ENCODE measurements around the gene ZC3H12D.

DNA sequence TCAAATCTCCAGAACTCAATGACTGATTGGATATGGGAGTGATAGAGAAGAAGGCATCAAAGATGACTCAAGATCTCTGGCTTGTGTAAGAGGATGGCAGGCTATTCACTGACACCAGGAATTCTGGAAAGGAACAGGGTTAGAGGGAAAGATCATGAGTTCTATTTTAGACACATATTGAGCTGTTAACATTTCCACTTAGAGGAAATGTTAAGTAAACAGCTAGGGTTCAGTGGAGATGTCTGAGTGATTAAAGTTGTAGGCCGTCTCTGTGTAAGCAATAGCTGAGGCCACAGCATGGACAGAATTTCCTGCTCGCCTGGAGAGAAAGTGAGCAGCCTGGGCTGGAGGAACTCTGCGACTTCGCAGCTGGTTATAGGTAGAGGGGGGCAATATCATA, 21.0 kb downstream of the ZC3H12D start:
- TF ChIP-seq, protein P1, sequence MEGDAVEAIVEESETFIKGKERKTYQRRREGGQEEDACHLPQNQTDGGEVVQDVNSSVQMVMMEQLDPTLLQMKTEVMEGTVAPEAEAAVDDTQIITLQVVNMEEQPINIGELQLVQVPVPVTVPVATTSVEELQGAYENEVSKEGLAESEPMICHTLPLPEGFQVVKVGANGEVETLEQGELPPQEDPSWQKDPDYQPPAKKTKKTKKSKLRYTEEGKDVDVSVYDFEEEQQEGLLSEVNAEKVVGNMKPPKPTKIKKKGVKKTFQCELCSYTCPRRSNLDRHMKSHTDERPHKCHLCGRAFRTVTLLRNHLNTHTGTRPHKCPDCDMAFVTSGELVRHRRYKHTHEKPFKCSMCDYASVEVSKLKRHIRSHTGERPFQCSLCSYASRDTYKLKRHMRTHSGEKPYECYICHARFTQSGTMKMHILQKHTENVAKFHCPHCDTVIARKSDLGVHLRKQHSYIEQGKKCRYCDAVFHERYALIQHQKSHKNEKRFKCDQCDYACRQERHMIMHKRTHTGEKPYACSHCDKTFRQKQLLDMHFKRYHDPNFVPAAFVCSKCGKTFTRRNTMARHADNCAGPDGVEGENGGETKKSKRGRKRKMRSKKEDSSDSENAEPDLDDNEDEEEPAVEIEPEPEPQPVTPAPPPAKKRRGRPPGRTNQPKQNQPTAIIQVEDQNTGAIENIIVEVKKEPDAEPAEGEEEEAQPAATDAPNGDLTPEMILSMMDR (IDR thresholded peaks at IDR 0.05; ENCODE audit: extremely low read depth in 1 of 2, insufficient read depth in 1 of 2, low read depth in 1 of 2, low read length in 2 of 2): no peak
- TF ChIP-seq EZH2 (IDR thresholded peaks at IDR 0.05; ENCODE audit: borderline replicate concordance, low read depth, low read length, severe bottlenecking) (no peak), POLR2A (IDR thresholded peaks at IDR 0.05; ENCODE audit: low read depth, low read length) (no peak), JUN (IDR thresholded peaks at IDR 0.05; ENCODE audit: borderline replicate concordance, insufficient read depth, insufficient read length, low read depth) (no peak), POLR2AphosphoS5 (IDR thresholded peaks at IDR 0.05; ENCODE audit: insufficient read depth, low read depth, low read length) (no peak), FOS (IDR thresholded peaks at IDR 0.05; ENCODE audit: borderline replicate concordance, insufficient read depth, low read length) (no peak), MYC (IDR thresholded peaks at IDR 0.05; ENCODE audit: low read depth, low read length) (no peak), GATA2 (IDR thresholded peaks at IDR 0.05; ENCODE audit: insufficient read depth, insufficient read length, low read depth, low read length) (no peak)
- TF ChIP-seq, protein P2, sequence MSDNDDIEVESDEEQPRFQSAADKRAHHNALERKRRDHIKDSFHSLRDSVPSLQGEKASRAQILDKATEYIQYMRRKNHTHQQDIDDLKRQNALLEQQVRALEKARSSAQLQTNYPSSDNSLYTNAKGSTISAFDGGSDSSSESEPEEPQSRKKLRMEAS (IDR thresholded peaks at IDR 0.05; ENCODE audit: insufficient read depth, insufficient read length): no peak

All from endothelial cell of umbilical vein (primary cell).